Adrenal gland (tissue), 12 donors: ENCODE measurements around the gene SLC9A9. TPM values are rescaled to one million over a fixed set of nuclear protein-coding genes. Genes with fewer than 3 reads are reported as not detected.

Source experiments
- DNase-seq, 7 donors: peaks; one replicate each; pipeline ENCODE4 v3.0.0-alpha.2; 2019 to 2020
- H3K27ac ChIP-seq, 5 donors: fragments of 200-600 bp; sonication (generic) in 4 of 5; 1 replicate in 3 of 5; 2 replicates in 2 of 5; pipeline versions ENCODE4 v1.5.1 to v1.8.0; 2016 to 2020; ENCODE audit warnings: mild to moderate bottlenecking in 1 of 5
- H3K27me3 ChIP-seq: fragments of 200-600 bp; 2 replicates; pipeline ENCODE4 v1.8.0; 2021
- H3K36me3 ChIP-seq, 2 donors: fragments of 200-600 bp; replicated peaks in 1 of 2; 1 replicate in 1 of 2; 2 replicates in 1 of 2; pipeline versions ENCODE4 v1.5.1 to v1.8.0; 2018 to 2022
- H3K4me1 ChIP-seq, 2 donors: fragments of 200-600 bp; replicated peaks in 1 of 2; 1 replicate in 1 of 2; 2 replicates in 1 of 2; pipeline versions ENCODE4 v1.5.1 to v1.8.0; 2018 to 2021
- H3K4me3 ChIP-seq, 4 donors: fragments of 200-600 bp; sonication (generic) in 3 of 4; one replicate each; pipeline ENCODE4 v1.5.1; 2016 to 2018
- H3K9me3 ChIP-seq, 3 donors: fragments of 200-600 bp; sonication (generic) in 1 of 3; replicated peaks in 1 of 3; 1 replicate in 2 of 3; 2 replicates in 1 of 3; pipeline versions ENCODE4 v1.5.1 to v1.8.0; 2016 to 2021
- POLR2A ChIP-seq, 2 donors: fragments of 450-650 bp; IDR thresholded peaks; one replicate each; pipeline ENCODE4 v1.6.1; 2017; ENCODE audit warnings: antibody characterized with exemption in 2 of 2, mild to moderate bottlenecking in 2 of 2, moderate library complexity in 1 of 2
- whole genome bisulfite sequencing, 4 donors: extraction: QIAGEN DNeasy Blood & Tissue Kit in 2 of 4; methylation state at CpG; one replicate each; pipeline versions ENCODE4 v1.1.5 to v1.1.7; 2013 to 2017; 5-methylcytosine and 5-hydroxymethylcytosine counted together
- intact Hi-C, 2 donors: fragments of 100-400 bp; cut with DNase I; formaldehyde crosslinking; loops; one replicate each; pipeline versions ENCODE4 v1.14.1 to v1.15.0; 2022 to 2023
- polyA plus RNA-seq, 3 donors: library from polyadenylated mRNA; stranded (reverse); fragments of 200-250 nt in 2 of 3; fragments of 350-450 nt in 1 of 3; fragmentation: Illumina TruSeq in 1 of 3; extraction: RNeasy Lipid Tissue Mini Kit (QIAGEN cat#74804) in 1 of 3; gene quantifications; one replicate each; pipeline ENCODE4 v1.2.3, GENCODE V29; 2013 to 2014
- total RNA-seq, 9 donors: library from RNA; depleted of rRNA in 4 of 9; stranded (reverse); fragments of >200 nt in 4 of 9; fragments of 120-200 nt in 1 of 9; fragmentation: NEBNext Ultra II Directional in 1 of 9; extraction: Animal tissue kit (Norgen Biotek cat#: 25700) in 1 of 9; gene quantifications; one replicate each; pipeline versions ENCODE4 v1.1.0 to v1.2.4, GENCODE V29; 2013 to 2023
- TF ChIP-seq, protein P1 (sequence below), 6 experiments: fragments of 450-650 bp in 4 of 6; fragments of 200-600 bp in 2 of 6; sonication (generic) in 1 of 6; IDR thresholded peaks; 1 replicate in 5 of 6; 2 replicates in 1 of 6; pipeline versions ENCODE4 v1.5.1 to v1.8.0; 2016 to 2021; ENCODE audit warnings: antibody characterized with exemption in 6 of 6, mild to moderate bottlenecking in 2 of 6, moderate library complexity in 1 of 6
- donor health status: healthy with polysubstance abuse.
- donor health status: Bipolar disorder and iron deficiency.
- donor health status: DM: yes; HTN: yes; CAD: no.
- donor health status: DM: no; HTN: no; CAD: no.
- donor health status: DM: no; HTN: no; CAD: no.
- donor health status: DM: yes; HTN: yes; CAD: no.

Gene SLC9A9
- total and polyA plus RNA-seq, 12 donors, result 4.2 to 23.7 (median 13.5) TPM

DNA sequence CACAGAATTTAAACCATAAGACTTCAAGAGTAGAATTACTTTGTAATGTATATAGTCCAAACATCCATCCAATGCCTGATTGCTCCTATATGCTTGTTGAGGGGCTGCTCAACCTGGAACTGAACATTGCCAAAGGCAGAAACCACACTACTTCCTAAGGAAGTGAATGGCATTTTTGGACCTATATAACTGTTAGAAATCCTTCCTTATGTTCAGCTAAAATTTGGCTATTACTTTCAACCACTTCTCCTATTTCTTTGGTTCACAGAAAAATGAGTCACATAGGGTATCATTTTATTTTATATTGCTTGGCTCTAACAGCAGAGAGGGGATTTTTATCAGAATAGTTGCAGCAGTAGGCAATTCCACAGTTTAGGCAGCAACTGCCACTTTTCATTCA is 342.1 kb downstream of the SLC9A9 start:
- DNase-seq, result no peak
- no peaks in the 10 kb centered on the region for H3K9me3 ChIP-seq
- H3K4me3 ChIP-seq, result no peak overlapping the region
- no peak overlapping the region for H3K27ac ChIP-seq
- TF ChIP-seq, protein P1, sequence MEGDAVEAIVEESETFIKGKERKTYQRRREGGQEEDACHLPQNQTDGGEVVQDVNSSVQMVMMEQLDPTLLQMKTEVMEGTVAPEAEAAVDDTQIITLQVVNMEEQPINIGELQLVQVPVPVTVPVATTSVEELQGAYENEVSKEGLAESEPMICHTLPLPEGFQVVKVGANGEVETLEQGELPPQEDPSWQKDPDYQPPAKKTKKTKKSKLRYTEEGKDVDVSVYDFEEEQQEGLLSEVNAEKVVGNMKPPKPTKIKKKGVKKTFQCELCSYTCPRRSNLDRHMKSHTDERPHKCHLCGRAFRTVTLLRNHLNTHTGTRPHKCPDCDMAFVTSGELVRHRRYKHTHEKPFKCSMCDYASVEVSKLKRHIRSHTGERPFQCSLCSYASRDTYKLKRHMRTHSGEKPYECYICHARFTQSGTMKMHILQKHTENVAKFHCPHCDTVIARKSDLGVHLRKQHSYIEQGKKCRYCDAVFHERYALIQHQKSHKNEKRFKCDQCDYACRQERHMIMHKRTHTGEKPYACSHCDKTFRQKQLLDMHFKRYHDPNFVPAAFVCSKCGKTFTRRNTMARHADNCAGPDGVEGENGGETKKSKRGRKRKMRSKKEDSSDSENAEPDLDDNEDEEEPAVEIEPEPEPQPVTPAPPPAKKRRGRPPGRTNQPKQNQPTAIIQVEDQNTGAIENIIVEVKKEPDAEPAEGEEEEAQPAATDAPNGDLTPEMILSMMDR (IDR thresholded peaks at IDR 0.05), result no peak
- TF ChIP-seq POLR2A (IDR thresholded peaks at IDR 0.05), result no peak
- H3K27me3 ChIP-seq, result no peaks in the 10 kb centered on the region
- intact Hi-C loops, result no loop called here
- no peaks in the 10 kb centered on the region for H3K4me1 ChIP-seq
- H3K36me3 ChIP-seq, result no peaks in the 10 kb centered on the region

DNA sequence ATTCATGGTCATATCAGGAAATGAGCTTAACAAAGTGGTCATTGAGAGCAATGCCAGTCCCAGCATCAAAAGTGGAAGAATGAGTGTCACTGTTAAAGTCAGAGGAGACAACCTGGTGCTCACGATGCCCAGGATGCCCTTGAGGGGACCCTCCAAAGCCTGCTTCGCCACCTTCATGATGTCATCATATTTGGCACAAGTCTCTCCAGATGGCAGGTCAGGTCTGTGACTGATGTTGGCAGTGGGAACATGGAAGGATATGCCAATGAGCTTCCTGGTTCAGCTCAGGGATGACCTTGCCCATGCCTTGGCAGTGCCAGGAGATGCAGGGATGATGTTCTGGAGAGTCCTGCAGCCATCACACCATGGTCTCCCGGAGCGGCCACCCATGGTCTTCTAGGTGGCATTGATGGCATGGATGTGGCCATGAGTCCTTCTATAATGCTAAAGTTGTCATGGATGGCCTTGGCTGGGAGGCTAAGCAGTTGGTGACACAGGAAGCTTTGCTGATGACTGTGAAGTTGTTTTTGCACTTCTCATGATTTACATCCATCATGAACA is 344.9 kb downstream of the SLC9A9 start:
- Histone ChIP-seq H3K27me3 (no peaks in the 10 kb centered on the region), H3K27ac (no peak overlapping the region), H3K4me3 (no peak overlapping the region), H3K4me1 (no peaks in the 10 kb centered on the region), H3K36me3 (no peaks in the 10 kb centered on the region), H3K9me3 (no peaks in the 10 kb centered on the region)
- WGBS, 4 donors, result 85 to 99% (median 93%) methylated on average over 2 to 4 of the region's 4 CpGs
- DNase-seq, result no peak
- TF ChIP-seq, protein P1 (IDR thresholded peaks at IDR 0.05), result no peak
- no peak for TF ChIP-seq POLR2A (IDR thresholded peaks at IDR 0.05)
- intact Hi-C loops, result no loop called here

DNA sequence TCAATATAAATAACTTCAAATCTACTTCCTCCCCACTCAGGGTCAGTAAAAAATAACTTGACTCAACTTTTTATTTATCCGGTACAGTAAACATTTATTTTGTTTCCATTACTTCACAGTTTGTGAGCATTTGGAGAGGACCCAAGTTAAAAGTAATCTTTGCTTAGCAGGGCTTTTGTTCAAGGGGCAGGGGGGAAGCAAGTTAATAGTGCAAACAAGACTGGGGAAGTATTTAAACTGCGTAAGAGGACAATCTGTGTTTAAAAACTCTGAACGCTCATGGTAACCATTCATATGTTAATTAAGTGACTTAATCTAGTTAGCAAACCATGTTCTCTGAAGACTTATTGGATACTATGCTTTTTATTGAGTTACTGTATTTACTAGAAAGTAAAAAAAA is 346.2 kb downstream of the SLC9A9 start:
- H3K27ac ChIP-seq, result no peak overlapping the region
- WGBS, 4 donors, result 78 to 85% (median 79%) methylated on average over 3 of the region's 3 CpGs
- no peaks in the 10 kb centered on the region for H3K36me3 ChIP-seq
- intact Hi-C loops, result no loop called here
- no peaks in the 10 kb centered on the region for H3K9me3 ChIP-seq
- TF ChIP-seq, protein P1 (IDR thresholded peaks at IDR 0.05), result no peak
- no peak for TF ChIP-seq POLR2A (IDR thresholded peaks at IDR 0.05)
- H3K4me3 ChIP-seq, result no peak overlapping the region
- H3K27me3 ChIP-seq, result no peaks in the 10 kb centered on the region
- DNase-seq, result no peak
- H3K4me1 ChIP-seq, result no peaks in the 10 kb centered on the region

DNA sequence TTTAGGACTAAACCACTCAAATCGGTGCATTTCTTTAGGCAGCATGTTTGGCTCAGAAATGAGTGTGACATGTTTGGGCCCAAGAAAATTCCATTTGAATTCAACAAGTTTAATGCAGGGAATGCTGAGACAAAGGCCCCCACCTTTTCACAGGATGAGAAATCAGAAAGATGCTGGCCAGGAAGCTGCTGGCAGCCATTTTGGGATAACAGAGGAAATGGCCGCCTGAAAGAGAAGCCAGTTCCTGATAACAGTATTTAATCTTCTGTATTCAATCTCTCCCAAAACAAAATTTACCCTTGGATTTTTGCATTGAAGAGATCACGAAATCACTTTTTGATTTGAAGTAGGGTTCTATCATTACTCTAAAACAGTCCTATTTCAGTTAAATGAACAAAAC is 350.9 kb downstream of the SLC9A9 start:
- DNase-seq, result no peak
- Histone ChIP-seq H3K36me3 (no peaks in the 10 kb centered on the region), H3K9me3 (no peaks in the 10 kb centered on the region), H3K4me1 (no peaks in the 10 kb centered on the region), H3K27me3 (no peaks in the 10 kb centered on the region), H3K4me3 (no peak overlapping the region), H3K27ac (no peak overlapping the region)
- TF ChIP-seq, protein P1 (IDR thresholded peaks at IDR 0.05), result no peak
- no peak for TF ChIP-seq POLR2A (IDR thresholded peaks at IDR 0.05)
- intact Hi-C loops, result no loop called here
- 92 to 96% (median 94%) methylated on average over 3 of the region's 3 CpGs for WGBS, 4 donors
